ENCODE measurements around the gene MEX3C.
A peak's percentile ranks its signal among the peaks of the same experiment; 100 is the strongest.

MEX3C gene

DNA sequence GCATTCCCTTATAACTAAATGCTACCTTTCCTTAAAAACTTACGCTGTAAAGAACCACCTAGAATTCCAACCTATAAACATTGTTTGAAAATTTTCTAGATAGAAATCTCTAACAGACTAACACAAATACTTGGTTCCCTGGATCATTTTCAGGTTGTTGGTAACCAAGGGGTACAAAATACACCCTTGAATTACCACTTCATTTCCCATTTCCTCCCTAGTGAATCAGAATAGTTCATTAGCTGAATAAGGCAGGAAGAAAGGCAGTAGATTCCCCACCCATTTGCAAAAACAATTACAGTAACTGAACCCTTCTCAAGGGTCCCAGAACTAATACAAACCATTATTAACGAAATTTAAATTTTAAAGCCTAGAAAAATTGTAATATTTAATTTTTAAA lies 5.5 kb downstream of the MEX3C start:
- DNase-seq (ENCODE audit: low read depth), result no peak
- H3K4me3 ChIP-seq (ENCODE audit: low read depth, low read length), result no peak overlapping the region
- TF ChIP-seq, protein P1, sequence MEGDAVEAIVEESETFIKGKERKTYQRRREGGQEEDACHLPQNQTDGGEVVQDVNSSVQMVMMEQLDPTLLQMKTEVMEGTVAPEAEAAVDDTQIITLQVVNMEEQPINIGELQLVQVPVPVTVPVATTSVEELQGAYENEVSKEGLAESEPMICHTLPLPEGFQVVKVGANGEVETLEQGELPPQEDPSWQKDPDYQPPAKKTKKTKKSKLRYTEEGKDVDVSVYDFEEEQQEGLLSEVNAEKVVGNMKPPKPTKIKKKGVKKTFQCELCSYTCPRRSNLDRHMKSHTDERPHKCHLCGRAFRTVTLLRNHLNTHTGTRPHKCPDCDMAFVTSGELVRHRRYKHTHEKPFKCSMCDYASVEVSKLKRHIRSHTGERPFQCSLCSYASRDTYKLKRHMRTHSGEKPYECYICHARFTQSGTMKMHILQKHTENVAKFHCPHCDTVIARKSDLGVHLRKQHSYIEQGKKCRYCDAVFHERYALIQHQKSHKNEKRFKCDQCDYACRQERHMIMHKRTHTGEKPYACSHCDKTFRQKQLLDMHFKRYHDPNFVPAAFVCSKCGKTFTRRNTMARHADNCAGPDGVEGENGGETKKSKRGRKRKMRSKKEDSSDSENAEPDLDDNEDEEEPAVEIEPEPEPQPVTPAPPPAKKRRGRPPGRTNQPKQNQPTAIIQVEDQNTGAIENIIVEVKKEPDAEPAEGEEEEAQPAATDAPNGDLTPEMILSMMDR (conservative IDR thresholded peaks at IDR 0.05; ENCODE audit: low read depth, low read length), result no peak

DNA sequence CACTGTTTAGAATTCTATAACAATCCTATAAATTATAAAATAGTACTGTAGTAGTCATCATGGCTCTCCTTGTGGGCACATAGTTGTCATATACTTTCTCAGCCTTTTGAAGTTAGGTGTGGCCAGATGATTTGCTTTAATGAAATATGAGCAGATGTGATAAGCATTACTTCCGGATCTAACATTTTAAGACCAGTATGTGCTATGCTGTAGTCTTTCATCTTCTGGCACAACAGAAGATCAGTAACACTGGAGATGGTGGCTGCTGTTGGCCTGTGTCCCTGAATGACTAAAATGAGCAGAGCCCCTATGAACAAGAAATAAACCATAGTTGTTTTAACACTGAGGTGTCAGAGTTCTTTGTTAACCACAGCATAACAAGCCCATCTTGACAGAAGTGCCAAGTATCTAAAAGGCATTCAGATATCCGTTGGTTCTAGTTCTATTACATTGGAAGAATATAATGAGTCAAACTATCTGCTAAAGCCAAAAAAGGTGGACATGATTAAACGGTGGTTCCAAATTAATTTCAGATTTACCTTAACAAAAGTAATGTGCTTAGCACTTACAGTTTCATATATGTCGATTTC lies 6.3 kb downstream of the MEX3C start:
- TF ChIP-seq, protein P1 (conservative IDR thresholded peaks at IDR 0.05; ENCODE audit: low read depth, low read length), result no peak
- no peak overlapping the region for H3K4me3 ChIP-seq (ENCODE audit: low read depth, low read length)
- DNase-seq (ENCODE audit: low read depth), result no peak

DNA sequence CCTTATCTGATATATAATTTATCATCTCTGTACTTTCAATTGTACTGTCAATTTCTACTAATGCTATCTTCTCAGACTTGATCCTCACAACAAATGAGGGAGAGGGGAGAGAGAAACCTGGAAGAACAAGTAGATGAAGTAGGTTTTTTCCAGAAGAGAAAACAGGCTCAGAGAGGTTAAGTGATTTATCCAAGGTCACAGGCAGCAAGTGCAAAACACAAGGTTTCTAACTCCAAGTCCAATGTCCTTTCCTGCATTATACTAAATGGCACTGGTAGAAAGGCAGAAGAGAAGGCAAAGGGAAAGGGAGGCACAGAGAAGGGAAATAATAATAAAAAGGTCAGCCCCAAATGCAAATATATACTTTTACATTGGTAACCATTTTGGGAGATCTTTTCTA lies 7.5 kb downstream of the MEX3C start:
- no peak for DNase-seq (ENCODE audit: low read depth)
- TF ChIP-seq, protein P1 (conservative IDR thresholded peaks at IDR 0.05; ENCODE audit: low read depth, low read length), result no peak
- no peak overlapping the region for H3K4me3 ChIP-seq (ENCODE audit: low read depth, low read length)

DNA sequence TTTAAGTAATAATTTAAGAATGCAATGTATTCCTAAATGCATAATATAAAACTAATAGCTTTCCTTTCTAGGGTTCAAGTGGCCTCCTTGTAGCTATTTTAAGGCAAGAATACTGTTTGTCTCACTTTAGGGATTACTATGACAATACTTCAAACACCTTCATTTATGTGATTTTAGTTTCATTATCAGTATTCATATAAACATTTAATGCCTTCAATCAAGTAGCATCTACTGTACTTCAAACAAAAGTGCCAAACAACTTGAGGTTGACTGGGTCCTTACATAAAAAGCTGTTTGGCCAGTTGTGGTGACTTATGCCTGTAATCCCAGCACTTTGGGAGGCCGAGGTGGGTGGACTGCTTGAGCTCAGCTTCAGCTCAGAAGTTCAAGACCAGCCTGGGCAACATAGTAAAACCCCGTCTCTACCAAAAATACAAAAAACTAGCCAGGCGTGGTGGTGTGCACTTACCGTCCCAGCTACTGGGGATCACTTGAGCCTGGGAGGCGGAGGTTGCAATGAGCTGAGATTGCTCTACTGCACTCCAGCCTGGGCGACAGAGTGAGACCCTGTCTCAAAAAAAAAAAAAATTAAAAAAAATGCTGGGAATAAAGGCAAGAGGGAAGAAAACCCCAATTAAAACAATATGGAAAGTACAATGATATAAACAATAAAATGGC lies 9.3 kb downstream of the MEX3C start:
- TF ChIP-seq, protein P1 (conservative IDR thresholded peaks at IDR 0.05; ENCODE audit: low read depth, low read length), result no peak
- no peak for DNase-seq (ENCODE audit: low read depth)
- no peak overlapping the region for H3K4me3 ChIP-seq (ENCODE audit: low read depth, low read length)

DNA sequence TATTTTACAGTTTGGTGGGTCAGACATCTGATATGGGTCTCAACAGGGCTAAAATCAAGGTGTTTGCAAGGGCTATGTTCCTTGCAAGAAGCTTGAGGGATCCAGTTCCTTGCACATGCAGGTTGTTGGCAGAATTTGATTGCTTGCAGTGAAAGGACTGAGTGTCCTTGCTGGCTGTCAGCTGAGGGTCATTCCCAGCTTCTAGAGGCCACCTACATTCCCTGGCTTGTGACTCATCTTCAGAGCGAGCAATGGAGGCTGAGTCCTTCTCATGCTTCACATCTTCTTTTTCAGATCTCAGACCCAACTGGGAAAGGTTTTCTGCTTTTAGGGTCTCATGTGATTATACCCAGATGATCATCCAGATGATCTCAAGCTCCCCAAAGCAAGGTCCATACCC lies 12.4 kb downstream of the MEX3C start:
- no peak overlapping the region for H3K4me3 ChIP-seq (ENCODE audit: low read depth, low read length)
- TF ChIP-seq, protein P1 (conservative IDR thresholded peaks at IDR 0.05; ENCODE audit: low read depth, low read length), result no peak
- DNase-seq (ENCODE audit: low read depth), result peak; percentile 18

DNA sequence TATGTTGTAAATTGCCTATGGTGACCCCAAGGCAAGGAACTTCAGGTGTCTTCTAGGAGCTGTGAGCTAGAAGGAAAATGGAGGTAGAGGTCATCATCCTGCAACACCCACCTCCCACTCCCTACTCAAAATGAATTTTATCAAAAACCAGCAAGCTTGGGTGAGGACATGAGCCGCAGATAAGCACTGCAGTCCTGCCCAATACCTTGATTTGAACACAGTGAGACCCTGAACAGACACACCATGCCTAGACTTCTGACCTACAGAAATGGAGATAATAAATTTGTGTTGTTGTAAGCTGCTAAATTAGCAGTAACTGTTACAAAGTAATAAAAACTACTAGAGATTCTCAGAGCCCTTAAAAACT lies 13.4 kb downstream of the MEX3C start:
- no peak overlapping the region for H3K4me3 ChIP-seq (ENCODE audit: low read depth, low read length)

More for the DNA sequence above, 13.4 kb downstream of the MEX3C start:
- TF ChIP-seq, protein P1 (conservative IDR thresholded peaks at IDR 0.05; ENCODE audit: low read depth, low read length), result no peak
- no peak for DNase-seq (ENCODE audit: low read depth)

Measured in choroid plexus epithelial cell (primary cell).